A673 (cell line): ENCODE measurements around the gene FAM219B.

Experiments
- EZH2 ChIP-seq: fragments of 200-600 bp; sonication (generic); IDR thresholded peaks from 2 replicates; pipeline ENCODE4 v1.6.1; 2017; ENCODE audit warnings: borderline replicate concordance, low read depth, mild to moderate bottlenecking, mixed read lengths, antibody characterized with exemption, low read length; ENCODE audit not compliant: poor library complexity, severe bottlenecking
- TF ChIP-seq, protein P1 (sequence below): fragments of 300-800, 200-600 bp; sonication (generic); conservative IDR thresholded peaks from 2 replicates; pipeline ENCODE4 v1.5.1; 2017; ENCODE audit warnings: low read depth, mild to moderate bottlenecking, antibody characterized with exemption, low read length, moderate library complexity, mixed read lengths

DNA sequence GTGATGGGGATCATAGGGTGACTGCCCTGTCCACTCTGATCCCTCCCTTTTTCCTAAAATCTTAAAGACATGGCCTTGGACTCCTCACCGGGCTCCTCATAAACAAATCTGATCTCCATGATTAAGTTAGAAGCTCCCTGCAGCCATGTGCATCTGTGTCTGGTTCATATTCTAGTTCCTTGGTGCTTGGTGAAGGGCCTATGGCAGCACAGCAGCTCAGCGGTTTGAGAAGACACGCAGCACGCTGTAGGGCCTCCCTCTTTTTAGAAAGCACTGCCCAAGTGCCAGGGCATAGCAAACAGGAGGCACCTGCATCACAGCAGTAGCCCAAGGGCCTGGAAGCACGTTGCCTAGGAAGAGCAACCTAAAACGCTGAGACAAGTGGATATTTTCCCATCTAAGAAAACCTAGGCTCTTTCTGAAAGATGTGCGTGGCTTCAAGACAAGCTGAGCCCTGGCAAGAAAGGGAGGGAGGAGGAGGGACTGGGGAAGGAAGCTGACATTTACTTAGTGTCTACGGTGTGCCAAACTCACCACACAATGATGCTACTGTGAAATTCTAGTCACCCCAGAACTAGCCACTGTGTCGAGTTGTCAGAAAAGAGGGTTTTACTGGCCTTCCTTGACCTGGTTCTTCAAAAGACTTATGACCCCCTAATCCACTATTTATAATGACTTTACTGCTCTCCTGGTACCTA lies 48.8 kb downstream of the FAM219B start:
- TF ChIP-seq, protein P1, sequence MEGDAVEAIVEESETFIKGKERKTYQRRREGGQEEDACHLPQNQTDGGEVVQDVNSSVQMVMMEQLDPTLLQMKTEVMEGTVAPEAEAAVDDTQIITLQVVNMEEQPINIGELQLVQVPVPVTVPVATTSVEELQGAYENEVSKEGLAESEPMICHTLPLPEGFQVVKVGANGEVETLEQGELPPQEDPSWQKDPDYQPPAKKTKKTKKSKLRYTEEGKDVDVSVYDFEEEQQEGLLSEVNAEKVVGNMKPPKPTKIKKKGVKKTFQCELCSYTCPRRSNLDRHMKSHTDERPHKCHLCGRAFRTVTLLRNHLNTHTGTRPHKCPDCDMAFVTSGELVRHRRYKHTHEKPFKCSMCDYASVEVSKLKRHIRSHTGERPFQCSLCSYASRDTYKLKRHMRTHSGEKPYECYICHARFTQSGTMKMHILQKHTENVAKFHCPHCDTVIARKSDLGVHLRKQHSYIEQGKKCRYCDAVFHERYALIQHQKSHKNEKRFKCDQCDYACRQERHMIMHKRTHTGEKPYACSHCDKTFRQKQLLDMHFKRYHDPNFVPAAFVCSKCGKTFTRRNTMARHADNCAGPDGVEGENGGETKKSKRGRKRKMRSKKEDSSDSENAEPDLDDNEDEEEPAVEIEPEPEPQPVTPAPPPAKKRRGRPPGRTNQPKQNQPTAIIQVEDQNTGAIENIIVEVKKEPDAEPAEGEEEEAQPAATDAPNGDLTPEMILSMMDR = no peak
- TF ChIP-seq EZH2 = no peak
